Hepatocyte (in vitro differentiated cells): ENCODE data around the gene CTSL.

Experiments used
- EZH2 ChIP-seq: fragments of 200-600 bp; sonication (generic); IDR thresholded peaks from 2 replicates; pipeline ENCODE4 v1.6.1; 2016; ENCODE audit warnings: antibody characterized with exemption, mild to moderate bottlenecking, borderline replicate concordance
- EZH2phosphoT487 ChIP-seq: fragments of 200-600 bp; sonication (generic); IDR thresholded peaks from one replicate; pipeline ENCODE4 v1.6.1; 2018; ENCODE audit warnings: antibody characterized with exemption, mild to moderate bottlenecking, low read depth, moderate library complexity; ENCODE audit not compliant: unreplicated experiment, severe bottlenecking
- TF ChIP-seq, protein P1 (sequence below): fragments of 200-600 bp; sonication (generic); IDR thresholded peaks from 2 replicates; pipeline ENCODE4 v1.5.1; 2016; ENCODE audit warnings: antibody characterized with exemption, mild to moderate bottlenecking; ENCODE audit not compliant: poor library complexity

DNA sequence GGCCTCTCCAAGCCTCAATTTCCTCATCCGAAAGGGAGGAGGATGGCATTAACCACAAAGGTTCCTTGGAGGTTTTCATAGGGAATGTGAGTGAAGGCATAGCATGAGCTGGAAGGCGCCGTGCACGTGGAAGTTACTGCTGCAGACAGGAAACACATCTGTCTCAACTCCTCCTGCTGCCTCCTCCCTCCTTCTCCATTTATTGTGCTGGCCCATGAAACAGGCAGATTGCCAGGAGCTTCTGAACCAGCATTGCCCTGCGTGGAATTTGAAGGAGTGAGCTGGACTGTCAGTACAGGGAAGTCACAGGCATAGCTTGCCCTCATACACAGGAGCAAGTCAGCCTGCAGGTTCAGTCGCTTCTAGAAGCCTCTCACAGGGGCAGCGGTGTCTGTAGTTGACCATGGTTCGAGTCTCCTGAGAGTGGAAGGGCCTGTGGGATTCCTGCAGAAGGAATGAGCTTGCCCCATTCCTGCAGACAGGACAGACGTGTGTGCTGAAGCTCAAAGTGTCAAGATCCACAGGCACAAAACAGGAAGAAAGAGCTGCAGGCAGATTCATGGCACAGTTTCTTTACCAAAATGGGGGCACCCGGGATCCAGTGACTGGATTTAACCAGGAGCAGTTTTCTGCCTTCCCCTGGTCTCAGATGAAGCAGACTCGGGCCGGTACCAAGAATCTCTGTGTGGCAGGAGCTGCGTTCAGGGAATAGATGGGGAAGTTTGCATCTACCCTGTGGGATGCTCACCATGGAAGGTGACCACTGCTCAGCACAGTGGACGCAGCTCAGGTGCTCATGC is 48.7 kb upstream of the CTSL start:
- TF ChIP-seq, protein P1, sequence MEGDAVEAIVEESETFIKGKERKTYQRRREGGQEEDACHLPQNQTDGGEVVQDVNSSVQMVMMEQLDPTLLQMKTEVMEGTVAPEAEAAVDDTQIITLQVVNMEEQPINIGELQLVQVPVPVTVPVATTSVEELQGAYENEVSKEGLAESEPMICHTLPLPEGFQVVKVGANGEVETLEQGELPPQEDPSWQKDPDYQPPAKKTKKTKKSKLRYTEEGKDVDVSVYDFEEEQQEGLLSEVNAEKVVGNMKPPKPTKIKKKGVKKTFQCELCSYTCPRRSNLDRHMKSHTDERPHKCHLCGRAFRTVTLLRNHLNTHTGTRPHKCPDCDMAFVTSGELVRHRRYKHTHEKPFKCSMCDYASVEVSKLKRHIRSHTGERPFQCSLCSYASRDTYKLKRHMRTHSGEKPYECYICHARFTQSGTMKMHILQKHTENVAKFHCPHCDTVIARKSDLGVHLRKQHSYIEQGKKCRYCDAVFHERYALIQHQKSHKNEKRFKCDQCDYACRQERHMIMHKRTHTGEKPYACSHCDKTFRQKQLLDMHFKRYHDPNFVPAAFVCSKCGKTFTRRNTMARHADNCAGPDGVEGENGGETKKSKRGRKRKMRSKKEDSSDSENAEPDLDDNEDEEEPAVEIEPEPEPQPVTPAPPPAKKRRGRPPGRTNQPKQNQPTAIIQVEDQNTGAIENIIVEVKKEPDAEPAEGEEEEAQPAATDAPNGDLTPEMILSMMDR: no peak
- TF ChIP-seq EZH2phosphoT487 (no peak), EZH2 (no peak)
